ENCODE measurements around the gene SYNE1. TPM values are rescaled to one million over a fixed set of nuclear protein-coding genes. Genes with fewer than 3 reads are reported as not detected.
"Not testable (repeated sequence)": the region's sequence is repeated elsewhere in the genome, so short reads cannot be mapped to it uniquely, and the experiment has no call there.

Gene SYNE1
- total RNA-seq, 1 donor from 2014 or later: 258 TPM

DNA sequence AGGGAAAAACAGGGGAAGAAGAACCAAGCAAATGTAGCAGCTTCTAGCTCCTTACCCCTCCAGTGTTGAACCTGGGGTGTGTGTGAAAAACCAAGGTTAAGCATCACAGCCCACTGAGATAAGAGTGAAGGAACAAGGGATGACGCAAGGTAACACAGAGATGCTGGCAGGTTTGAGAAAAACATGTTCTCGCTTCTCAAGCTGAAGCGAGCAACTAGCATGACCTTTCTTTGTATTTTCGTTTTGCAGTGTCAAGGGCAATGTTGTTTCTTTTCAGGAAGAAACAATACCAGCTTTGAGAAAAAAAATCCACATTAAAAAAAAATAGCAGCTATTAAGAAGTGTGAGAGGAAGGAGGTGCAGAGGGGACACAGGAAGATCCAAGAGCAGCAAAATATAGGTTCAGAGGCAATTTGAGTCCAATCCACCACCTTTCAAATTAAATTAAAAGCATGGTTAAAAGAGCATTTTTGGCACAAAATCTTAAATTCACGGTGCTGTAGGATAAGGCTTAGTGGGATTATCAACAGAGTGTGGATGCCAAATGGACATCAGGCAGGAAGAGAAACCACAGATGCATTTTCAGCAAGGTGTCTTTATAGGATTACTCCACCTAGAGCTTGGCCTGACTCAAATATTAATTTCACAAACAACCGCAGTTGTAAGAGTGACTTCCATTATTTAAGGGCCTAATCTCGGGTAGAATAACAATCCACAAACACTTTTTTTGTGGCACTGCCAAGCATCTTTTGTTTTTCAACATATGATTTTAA is 70.9 kb downstream of the SYNE1 start:
- no peak for DNase-seq (ENCODE audit: low read depth)

DNA sequence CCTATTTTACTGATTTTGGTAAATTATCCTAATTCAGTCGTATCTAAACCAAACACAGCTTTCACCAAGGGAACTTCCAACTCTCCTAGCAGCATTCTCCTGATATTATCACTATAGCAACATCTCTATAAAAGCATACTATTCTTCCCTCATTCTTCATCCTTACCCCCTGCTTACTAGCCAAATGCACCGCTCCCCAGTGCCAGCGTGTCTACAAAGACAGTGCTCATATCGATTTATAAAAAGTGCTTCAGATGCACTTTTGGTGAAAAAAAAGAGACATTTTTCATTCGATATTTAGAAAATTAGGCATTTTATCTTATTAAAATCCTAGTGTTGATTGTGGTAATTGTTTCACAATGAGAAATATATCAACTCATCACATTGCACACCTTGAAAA is 74.0 kb downstream of the SYNE1 start:
- DNase-seq (ENCODE audit: low read depth): no peak

DNA sequence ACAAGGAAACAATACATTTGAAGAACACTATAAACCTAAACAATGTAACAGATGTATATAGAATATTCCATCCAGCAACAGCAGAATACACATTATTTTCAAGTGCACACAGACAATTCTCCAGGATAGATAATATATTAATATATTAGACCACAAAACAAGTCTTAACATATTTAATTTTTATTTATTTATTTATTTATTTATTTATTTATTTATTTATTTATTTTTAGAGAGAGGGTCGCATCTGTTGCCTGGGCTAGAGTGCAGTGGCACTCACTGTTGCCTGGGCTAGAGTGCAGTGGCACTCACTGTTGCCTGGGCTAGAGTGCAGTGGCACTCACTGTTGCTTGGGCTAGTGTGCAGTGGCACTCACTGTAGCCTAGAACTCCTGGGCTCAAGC is 78.4 kb downstream of the SYNE1 start:
- not testable (repeated sequence) for DNase-seq (ENCODE audit: low read depth)

DNA sequence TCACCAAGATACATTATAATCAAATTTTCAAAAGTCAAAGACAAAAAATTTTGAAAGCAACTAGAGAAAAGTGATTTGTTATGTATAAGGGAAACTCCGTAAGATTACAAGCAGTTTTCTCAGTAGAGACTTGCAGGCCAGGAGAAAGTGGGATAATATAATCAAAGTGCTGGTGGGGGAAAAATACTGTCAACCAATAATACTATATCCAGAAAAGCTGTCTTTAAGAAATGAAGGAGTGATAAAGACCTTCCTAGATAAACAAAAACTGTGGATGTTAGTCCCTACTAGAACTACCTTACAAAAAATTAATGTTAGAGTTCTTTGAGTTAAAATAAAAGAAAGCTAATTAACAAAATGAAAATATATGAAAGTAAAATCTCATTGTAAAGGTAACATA is 79.7 kb downstream of the SYNE1 start:
- DNase-seq (ENCODE audit: low read depth): no peak

DNA sequence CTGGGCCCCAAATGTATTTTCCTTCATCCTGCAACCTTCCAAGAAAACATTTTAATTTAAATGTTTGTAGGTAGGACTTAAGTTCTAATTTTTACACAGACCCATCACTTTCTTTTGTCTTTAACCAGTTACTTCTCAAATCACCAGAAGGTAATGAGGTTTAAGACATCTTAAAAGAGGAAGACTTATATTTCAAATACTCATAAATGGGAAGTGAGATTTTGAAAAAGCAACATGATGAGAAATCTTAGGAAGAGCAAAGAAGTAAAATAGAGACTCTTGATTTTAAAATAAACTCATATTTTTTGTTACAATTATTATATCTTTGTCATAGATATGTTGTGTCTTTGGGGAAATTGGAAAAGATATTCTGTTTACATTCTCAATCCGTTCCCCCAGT is 82.3 kb downstream of the SYNE1 start:
- no peak for DNase-seq (ENCODE audit: low read depth)

DNA sequence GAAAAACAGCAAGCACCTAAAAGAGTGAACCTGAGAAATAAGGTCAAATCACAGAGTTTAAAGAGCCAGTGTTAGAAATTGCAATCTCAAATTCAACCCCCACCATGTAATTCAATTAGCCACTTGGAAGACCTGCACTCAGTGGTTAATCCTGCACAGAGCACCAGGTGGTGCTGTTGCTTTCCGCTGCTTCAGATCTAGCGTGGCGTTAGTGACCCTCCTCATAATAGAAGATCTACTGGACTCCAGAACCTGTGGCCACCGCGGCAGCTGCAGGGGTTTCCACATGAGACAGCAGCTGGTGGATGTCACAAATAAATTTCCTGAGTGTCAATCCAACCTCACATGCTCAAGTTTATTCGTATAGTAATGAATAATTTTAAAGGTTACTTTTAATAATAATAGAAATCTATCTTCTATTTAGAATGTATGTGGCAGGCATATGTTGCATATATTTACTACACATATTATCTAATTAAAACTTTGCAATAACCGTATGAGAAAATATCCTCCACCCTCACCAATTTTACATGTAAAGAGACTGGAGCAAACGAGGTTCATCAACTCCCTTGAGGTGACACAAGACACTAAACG is 84.4 kb downstream of the SYNE1 start:
- peak; percentile 92 for DNase-seq (ENCODE audit: low read depth)

DNA sequence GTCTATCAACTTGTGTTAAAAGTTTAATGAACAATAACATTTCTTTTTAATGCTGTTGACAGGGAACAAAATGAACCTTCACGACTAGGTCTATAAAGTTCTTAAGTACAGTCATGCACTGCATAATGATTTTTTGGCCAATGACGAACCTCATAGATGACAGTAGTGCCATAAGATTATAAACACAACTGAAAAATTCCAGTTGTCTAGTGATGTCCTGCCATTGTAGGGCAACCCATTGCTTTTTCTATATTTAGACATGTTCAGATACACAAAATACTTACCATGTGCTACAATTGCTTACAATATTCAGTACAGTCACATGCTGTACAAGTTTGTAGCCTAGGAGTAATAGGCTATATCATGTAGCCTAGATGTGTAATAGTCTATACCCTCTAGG is 93.6 kb downstream of the SYNE1 start:
- no peak for DNase-seq (ENCODE audit: low read depth)

DNA sequence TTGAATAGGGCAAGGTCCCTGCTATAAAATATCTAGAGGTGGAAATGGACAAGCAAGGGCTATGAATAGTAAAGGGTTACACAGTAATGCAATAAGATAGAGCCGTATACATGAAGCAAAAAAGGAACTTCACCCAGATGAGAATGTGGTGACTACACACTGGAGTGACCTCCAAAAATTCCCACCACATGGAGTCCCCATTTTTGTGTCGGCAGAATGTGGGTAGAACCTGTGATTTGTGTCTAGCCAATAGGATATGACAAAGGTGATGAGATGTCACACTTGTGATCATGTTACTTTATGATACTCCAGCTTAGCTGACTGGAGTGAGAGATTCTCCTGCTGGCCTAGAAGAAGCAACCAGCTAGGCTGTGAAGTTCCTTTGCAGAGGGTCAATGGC is 96.8 kb downstream of the SYNE1 start:
- DNase-seq (ENCODE audit: low read depth): no peak

DNA sequence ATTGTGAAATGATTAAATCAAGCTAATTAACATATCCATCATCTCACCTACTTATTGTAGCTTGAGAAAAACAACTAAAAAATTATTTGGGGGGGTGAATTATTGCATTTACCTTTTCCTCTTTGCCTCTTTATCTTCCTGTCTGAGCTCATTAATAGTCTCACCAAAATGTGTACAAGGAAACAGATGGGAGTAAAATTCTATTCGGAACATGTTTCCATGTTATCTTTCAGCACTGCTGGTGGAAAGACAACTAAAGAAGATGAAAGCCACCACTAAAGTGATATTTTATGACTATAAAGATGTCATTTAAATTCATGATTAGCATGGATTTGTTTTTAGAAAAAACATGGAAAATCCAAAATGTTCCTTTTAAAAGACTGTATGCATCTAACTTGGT is 102.6 kb downstream of the SYNE1 start:
- DNase-seq (ENCODE audit: low read depth): no peak

DNA sequence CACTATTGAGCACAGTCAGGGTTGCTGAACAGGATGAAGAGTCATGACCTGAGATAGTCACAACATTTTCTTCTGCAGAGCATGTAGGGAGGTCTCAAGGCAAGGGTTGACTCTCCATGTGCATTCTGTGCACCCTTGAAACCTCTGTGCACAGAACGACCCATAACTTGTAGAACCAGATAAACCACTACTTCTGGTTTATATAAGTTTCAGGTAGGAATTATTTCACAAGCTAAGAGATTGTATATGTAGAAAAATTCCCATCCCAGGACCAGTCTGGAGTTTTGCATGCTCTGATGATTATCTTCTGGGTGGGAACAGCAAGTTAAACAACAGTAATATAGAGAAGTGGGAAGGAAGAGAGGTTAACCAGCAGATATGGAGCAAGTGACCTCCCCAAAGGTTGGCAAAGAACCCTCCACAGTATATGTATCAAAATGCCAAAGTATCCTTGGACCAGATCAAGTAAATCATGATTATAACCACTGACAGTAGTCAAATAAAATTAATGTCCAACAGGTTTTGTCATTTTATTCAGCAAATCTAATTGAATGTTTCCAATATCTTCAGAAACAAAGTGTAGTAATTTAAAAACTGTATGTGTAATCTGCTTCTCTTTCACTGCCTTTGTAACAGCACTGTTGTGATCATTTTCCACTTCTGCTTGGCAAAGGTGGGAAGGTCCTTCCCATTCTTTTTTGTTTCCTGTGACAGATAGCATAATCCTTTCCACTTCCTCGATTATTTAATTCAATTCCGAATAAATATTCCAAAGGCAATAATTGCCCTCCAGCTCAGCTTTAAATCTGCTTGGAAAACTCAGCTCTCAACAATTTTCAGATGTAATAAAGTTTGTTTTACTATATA is 104.4 kb downstream of the SYNE1 start:
- DNase-seq (ENCODE audit: low read depth): no peak

DNA sequence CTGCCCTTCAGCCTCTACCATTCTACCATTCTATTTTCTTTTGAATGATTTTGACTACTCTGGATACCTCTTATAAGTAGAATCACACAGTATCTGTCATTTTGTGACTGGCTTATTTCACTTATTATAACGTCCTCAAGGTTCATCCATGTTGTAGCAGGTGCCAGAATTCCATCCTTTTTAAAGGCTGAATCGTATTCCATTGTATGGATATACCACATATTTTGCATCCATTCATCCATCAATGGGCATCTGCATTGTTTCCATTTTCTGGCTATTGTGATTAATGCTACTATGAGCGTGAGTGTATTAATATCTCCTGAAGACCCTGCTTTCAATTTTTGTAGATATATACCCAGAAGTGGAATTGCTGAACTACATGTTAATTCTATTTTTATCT is 105.5 kb downstream of the SYNE1 start:
- no peak for DNase-seq (ENCODE audit: low read depth)

DNA sequence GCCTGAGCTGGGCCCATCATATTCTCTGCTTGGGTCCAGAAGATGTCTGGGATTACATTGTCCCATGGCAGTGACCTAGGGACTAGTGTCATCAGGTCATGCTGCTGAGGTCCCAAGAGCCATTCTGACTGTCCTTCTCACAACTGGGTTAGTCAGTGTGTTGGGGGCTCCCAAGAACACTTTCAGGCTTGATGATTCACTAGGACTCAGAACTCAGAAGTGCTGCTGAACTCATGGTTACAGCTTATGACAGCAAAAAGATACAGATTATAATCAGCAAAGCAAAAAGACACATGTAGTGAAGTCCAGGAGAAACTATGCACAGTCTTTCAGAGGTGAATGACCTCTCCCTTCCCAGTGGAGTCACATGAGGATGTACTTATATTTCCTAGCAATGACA is 107.8 kb downstream of the SYNE1 start:
- DNase-seq (ENCODE audit: low read depth): peak; percentile 5

DNA sequence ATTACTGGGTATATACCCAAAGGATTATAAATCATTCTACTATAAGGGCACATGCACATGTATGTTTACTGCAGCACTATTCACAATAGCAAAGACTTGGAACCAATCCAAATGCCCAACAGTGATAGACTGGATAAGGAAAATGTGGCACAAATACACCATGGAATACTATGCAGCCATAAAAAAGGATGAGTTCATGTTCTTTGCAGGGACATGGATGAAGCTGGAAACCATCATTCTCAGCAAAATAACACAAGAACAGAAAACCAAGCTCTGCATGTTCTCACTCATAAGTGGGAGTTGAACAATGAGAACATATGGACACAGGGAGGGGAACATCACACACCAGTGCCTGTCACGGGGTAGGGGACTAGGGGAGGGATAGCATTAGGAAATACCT is 123.0 kb downstream of the SYNE1 start:
- DNase-seq (ENCODE audit: low read depth): not testable (repeated sequence)

DNA sequence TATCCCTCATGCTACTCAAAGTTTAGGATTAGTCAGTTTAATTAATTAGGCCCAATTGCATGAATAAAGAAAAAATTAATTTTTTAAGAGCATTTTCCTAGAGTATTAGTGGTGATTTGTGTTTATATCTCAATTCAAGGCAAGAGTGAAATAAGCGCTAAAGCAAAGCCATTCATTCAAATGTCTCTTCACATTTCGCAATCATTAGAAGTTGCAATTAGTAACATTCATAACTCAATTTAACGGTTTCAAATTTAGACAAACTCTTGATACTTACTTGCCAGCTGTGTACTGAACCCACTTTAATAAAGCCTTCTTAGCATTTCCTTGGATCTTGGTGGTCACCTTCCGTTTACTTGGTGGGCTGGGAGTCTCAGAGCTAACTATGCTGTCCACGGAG is 127.2 kb downstream of the SYNE1 start:
- DNase-seq (ENCODE audit: low read depth): no peak

DNA sequence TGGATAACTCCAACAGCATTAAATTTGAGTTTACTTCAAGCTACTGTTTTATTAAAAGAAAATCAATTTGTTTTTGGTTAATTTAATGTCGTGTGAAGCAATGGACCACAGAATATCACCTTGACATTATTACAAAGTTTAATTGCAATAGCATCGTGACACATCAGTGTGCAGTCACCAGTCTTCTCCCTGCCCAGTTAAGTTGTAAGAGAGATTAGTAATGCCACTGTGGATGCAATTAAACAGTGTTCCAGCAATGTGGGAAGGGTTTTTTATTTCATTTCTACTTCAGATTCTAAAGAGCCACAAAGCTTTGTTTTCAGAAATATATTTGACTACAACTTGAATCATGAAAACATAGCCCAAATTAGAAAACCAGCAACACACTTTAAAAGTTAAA is 128.7 kb downstream of the SYNE1 start:
- DNase-seq (ENCODE audit: low read depth): peak; percentile 9

DNA sequence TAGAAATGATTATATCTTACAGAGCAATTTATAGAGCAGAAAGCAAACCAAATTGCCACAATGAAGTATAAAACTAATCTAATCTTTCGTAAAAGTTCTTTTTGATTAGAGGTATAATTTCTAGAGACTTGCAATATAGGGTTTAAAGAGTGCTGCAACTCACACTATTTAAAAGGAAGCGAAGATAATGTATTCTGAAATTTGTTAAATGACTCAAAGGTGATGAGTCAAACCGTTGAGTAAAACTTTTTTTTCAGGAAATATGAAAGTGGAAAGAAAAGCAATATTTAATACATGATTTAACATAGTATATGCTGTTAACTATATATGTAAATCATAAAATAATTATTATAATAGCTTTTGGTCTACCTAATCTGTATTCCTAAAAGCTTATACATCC is 133.6 kb downstream of the SYNE1 start:
- no peak for DNase-seq (ENCODE audit: low read depth)

DNA sequence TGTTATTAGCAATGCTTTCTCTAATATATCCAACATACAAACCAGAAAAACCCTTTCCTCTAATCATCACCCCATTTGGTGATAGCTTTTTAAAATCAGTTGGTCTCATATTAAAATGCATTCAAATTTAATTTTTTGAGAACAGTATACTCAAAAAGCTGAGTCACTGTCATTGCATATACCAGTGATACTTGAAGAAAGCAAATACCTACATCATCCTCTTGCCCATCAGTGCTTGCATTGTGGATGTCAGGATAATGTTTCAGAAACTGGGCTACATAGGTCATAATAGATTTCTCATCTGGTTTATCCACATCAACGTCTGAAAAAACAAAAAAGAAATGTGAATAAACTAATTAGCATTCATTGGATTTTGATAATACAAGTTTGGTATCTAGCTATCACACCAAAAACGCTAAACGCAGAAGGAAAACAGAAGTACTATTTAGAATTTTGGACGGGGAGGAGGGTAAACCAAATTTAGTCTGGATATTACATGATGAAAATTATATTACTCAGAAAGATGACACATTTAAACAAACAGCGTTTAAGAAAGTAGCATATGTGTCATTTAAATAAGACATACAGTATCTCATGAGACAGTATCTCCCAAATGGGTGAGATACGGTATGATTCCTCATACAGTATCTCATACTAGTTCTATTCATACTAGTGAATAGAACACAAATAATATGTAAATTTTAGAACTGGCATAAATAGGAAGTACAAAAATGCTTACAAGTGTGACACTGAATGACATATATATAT is 134.6 kb downstream of the SYNE1 start:
- no peak for DNase-seq (ENCODE audit: low read depth)

DNA sequence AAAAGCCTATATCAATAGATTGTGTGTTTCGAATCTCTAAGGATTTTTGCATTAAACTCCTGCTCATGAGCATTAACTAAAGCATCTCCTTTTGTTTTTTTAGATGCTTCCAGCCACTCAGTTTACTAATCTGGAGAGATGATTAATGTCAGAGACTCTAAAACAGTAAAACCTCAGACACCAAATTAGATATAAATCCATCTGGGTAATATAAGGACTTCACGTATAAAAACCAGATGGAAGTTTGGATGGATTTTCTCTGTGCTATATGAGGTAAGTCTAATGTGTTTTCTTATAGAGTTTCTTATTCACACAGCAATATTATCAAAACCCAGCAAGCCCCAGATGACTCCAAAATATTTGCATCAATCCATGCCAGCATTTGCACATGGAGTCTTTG is 137.2 kb downstream of the SYNE1 start:
- no peak for DNase-seq (ENCODE audit: low read depth)

DNA sequence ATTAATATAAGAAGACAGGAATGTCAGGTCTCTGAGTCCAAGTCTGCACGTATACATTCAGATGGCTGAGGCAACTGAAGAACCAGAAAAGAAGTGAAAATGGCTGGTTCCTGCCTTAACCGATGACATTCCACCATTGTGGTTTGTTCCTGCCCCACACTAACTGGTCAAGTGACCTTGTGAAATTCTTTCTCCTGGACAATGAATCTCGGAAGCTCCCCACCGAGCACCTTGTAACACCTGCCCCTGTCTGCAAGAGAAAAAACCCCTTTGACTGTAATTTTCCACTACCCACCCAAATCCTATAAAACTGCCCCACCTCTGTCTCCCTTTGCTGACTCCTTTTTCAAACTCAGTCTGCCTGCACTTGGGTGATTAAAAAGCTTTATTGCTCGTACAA is 140.4 kb downstream of the SYNE1 start:
- DNase-seq (ENCODE audit: low read depth): no peak

DNA sequence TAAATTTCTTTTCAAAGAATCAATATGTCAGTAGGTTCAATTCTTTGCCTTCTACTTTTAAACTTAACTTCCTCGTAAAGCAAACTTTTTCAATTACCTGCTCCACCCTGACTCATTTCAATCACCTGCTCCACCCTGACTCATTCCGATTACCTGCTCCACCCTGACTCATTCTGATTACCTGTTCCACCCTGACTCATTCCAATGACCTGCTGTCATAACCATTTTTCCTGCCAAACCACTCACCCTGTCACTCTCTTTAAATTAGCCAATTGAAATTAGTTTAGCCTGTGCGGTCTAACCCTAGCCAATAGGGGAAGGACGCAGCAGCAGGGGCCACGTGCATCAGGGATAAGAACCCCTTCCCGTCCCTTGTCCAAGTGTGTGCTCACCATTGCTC is 141.7 kb downstream of the SYNE1 start:
- DNase-seq (ENCODE audit: low read depth): not testable (repeated sequence)

DNA sequence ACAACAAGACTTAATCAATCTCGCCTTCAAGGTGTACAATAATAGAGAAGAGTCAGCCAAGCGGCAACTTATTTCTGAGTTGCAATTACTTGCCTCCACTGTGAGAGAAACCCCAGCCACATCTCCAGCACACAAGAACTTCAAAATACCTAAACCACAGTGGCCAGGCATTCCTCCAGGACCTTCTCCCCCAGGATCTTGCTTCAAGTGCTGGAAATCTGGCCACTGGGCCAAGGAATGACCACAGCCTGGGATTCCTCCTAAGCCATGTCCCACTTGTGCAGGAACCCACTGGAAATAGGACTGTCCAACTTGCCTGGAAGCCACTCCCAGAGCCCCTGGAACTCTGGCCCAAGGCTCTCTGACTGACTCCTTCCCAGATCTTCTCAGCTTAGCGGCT is 144.9 kb downstream of the SYNE1 start:
- DNase-seq (ENCODE audit: low read depth): peak; percentile 77

DNA sequence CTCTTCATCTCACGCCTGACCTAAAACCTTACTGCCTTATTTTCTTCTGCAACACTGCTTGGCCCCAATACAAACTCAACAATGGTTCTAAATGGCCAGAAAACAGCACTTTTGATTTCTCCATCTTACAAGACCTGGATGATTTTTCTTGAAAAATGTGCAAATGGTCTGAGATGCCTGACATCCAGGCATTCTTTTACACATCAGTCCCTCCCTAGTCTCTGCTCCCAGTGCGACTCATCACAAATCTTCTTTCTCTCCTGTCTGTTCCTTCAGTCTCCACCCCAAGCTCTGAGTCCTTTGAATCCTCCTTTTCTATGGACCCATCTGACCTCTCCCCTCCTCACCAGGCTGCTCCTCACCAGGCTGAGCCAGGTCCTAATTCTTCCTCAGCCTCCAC is 145.7 kb downstream of the SYNE1 start:
- DNase-seq (ENCODE audit: low read depth): not testable (repeated sequence)
